GM19328 (cell line): ENCODE measurements around the gene CLBA1.

Experiments used
- ATAC-seq: cut with Tn5 transposase; IDR thresholded peaks from one replicate; pipeline ENCODE4 v1.9.1; 2021; ENCODE audit warnings: mild to moderate bottlenecking, moderate library complexity; ENCODE audit not compliant: unreplicated experiment

CLBA1 gene

DNA sequence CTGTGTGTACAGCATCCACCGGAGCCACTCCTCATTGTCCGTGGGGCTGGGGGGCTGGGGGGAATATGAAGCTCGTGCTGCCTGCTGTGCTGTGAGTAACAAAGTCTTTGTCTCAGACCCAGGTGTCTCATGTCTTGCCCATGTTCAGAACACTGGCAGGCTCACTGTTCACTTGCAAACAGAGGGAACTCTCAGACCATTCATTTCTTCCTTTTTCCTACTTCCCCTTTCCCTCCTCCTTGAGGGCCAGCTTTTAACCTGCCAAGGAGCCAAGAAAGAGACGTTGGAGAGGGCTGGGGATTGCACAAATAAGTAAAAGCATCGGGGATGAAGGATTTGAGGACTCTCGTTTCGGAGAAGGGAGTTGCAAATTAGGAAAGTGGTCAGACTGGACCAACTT is 58.1 kb downstream of the CLBA1 start:
- no peak for ATAC-seq
